ENCODE results near the gene ARMCX5.

ARMCX5 gene

GRCh38 chrX:102599084-102599950 lies at the start of gene ARMCX5:
TSS of gene ARMCX5 (plus strand) at chrX:102599515. CDS start at chrX:102602142, 2,627 bp downstream.
- DNase-seq: peak; percentile 74

DNA sequence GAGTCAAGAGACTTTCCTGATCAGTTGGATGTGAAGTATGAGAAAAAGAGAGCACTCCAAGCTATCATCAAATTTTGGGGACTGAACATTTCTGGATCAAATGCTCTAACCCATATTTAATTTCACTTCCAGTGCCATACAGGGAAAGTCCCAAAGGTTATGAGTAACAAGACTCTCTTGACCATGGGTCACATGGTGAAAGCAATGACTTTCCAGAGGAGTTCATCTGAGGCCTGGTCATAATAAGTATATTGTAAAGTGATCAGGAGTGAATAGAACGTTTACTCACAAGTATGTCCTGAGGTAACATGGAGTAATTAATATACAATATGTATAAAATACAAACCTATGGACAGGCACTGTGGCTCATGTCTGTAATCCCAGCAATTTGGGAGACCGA lies 40.7 kb upstream of the ARMCX5 start:
- no peak for DNase-seq

DNA sequence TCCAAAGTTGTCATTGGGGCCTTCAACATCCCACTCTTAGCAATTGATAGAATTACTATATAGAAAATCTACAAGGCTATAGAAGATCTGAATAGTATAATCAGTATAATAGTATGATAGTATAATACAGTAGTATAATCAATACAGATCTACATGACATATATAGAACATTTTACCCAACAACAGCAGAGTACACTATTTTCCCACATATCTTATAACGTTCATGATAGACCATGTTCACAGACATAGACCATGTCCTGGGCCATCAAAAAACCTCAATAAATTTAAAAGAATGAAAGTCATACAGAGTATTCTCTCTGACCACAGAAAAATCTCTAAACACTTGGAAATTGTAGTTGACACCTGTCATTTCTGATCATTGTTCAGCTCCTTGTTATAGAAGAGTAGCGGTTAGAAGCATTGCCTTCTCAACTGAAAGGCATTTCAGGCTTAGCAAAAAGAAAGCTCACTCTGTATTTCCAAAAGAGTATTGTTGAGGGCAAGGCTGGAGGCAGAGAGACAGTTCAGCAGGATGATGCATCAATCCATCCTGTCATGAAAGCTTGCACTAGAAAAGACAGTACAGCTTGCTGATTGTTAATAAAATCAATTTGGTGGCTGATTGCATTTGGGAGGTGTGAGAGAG lies 38.8 kb upstream of the ARMCX5 start:
- no peak for DNase-seq

DNA sequence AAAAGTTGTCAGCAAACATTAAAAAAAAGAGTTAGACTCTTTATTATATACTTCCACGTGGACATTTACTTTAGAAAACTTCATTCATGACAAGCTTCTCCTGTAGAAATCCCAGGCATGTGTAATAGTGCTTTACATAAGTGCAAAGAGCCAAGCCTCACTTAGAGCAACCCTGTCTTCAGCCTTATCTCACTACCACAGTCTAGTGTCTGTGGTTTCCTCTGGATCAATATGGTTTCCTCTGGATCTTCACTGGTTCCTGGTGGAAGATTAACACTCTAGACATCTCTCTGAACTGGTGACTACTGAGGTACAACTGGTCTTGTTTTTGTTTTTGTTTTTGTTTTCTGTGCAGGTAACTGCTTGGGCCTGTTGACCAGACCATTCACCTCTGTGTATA lies 18.4 kb upstream of the ARMCX5 start:
- DNase-seq: no peak

DNA sequence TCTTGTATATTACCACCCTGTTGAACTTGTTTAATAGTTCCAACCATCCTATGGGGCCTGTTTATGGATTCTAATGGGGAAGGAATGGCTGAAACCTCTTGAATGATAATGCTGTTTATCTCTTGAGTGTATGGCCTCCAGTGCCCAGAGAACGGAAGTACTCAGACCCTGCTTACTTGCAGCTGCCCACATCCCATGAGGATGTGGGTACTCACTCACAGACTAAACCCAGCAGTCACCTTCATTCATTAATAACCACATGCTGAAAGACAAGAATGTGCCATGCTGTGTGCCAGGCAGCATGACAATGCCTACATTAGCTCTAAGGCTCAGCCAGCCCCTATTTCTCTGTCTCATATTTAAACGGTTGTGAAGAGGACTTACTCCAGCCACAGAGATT lies 5.9 kb upstream of the ARMCX5 start:
- DNase-seq: no peak

DNA sequence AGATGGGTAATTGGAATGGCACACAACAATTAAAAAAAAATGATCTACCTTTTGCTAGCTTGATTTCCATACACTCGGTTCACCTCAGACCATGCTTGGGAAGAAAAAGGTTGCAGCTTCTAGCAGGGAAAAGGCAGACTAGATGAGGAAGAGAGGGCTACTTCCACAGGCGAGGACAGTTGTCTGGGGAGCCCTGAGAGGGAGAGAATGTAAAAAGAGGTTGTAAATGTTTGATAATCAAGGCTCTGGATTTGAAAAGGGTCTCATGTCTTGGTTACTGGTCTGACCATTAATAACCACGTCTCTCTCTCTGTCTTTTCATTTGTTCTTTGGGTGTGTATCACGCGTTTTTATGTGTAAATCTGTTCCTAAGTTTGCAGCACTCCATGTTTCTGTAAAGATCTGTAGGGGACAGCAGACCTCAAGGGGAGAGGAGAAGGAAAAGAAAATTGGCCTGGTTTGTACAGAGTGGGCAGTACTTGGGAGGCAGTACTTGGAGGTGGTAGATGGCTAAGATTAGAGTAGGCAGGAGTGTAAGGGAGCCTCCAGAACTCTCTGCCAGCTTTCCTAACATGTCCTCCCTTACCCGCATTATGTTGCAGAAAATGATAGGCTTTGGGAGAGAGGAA lies 750 bp downstream of the ARMCX5 start:
- DNase-seq: no peak

- no peak for DNase-seq
Measured at GRCh38 chrX:102604327-102604726, 5.0 kb downstream of the ARMCX5 start.

DNA sequence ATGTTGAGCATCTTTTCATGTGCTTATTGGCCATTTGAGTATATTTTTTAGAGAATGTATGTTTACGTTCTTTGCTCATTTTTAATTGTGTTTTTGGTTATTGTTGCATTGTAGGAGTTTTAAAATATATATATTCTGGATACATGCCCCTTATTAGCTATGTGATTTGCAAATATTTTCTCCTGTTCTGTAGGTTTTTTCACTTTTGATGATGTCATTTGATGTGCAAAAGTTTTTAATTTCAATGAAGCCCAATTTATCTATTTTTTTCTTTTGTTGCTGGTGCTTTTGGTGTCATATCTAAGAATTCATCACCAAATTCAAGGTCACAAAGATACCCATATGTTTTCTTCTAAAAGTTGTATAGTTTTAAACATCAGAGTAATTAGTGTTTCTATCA lies 6.8 kb downstream of the ARMCX5 start:
- DNase-seq: no peak

DNA sequence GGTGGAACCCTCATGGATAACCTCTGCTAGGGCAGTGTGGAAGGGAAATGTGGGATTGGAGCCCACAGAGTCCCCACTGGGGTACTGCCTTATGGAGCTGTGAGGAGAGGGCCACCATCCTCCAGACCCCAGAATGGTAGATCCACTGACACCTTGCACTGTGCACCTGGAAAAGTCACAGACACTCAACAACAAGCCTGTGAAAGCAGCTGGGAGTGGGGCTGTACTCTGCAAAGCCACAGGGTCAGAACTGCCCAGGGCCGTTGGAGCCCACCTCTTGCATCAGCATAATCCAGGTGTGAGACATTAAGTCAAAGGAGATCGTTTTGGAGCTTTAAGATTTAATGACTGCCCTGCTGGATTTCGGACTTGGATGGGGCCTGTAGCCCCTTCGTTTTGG lies 11.6 kb downstream of the ARMCX5 start:
- DNase-seq: no peak

DNA sequence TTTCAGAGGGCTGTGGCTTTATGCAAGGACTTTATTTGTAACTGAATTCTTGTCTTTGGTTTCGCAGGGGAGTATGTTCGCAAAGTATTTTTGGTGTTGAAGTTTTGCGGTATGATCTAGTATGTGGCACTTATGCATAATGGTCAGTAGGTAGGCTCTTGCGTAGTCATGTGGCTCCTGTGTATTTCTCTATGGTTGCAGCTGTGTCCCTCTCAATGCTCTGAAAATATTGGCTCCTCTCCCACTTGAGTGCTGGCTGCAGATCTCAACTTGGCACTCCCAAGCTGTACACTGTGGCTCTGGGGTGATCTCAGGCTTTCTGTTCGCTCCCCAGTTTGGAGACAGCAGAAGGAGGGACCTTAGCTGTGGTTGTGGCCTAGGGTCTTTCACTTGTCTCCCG lies 24.8 kb downstream of the ARMCX5 start:
- no peak for DNase-seq

DNA sequence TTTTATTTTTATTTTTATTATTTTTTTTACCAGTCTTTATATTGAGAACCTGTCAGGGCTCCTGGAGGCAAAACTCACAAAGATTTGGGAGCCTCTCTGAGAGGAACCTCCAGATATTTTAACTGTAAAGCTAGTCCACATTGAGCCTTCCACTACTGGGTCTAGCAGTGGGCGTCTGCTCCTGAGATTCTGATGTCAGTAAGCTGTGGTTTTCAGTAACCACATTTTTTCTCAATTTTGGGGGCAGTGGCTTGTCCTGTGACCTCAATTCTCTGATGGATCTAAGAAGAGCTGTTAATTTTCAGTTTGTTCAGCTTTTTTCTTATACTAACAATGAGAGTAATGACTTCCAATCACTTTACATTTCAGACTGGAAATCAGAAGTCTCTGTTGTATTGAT lies 28.3 kb downstream of the ARMCX5 start:
- no peak for DNase-seq

DNA sequence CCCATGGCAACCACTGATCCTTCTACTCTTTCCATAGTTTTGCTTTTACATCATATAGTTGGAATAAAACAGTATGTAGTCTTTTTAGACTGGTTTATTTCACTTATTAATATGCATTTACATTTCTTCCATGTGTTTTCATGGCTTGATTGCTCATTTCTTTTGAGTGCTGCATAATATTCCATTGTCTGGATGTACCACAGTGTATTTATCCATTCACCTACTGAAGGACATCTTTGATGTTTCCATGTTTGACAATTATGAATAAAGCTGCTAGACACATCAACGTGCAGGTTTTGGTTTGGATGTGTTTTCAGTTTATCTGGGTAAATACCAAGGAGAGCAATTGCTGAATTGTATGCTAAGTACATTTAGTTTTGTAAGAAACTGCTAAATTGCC lies 38.2 kb downstream of the ARMCX5 start:
- no peak for DNase-seq

- no peak for DNase-seq
Measured at GRCh38 chrX:102650903-102651241, 51.6 kb downstream of the ARMCX5 start.

DNA sequence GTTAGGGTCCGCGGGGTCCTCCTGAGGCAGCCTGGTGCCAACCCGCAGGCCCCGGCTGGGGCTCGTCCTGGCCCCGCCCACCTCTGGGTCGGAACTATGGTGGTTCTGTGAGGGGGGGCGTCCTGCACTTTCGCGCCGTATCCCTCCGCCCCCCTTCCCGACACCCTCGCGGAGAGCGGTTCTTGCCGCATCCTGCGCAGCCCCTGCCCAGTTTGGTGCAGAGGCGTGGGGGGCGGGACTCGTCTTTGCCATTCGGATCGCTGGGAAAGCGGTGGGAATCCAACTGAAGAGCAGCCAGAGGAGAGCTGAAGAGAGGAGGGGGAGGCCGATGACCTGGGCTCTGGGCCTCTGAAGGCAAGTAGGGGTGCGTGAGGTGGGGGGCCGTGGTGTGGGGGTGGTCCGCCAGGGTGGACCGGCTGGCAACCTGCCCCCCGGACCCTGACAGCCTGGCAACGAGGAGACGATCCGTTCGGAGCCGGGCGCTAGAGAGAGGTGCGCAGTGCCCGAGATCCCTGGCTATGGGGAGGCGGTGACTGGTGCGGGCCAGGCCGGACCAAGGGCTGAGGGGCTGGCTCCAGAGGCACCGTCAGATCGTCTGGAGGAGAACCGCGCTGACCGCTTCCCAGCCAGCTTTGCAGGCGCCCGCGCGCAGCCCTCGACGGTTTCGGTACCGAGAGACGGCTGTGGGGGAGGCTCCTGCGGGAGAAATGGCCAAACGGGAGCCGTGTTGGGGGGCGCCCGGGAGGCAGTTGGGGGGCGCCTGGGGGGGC lies 52.1 kb downstream of the ARMCX5 start, which contains the start of gene GPRASP1:
TSS of gene GPRASP1 (plus strand) at position 242 of the 770 bp plus-strand sequence. CDS start 2,431 bp downstream, outside the sequence.
- DNase-seq: no peak

DNA sequence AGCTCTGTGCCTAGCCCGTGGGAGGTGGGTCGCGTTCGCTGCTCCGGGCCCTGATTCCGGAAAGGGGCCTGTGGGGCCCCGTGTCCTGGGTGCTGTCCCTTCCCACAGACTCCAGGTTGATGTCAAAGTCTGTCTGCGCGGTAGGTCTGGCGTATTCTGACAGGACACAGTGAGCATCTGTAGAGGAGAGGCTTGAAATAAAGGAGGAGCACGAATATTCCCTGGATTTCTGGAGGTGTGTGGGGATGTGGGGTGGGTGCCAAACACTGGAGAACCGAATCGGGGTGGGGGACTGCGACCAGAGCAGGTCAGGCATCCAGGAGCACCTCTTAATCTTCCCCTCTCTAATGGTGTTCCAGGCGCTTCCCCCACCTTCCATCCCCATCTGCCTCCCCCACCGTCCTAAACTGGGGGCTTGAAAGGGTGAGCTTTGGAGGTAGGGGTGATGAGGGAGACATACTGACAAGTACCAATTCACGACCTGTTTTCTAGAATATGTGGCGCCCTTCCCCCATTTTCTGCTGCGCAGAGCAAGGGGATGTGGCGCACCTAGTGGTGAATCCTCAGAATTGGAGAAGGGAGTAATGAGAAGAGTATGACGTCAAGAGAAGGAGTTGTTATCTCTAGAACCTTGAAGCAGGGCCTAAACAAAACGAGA lies 52.8 kb downstream of the ARMCX5 start:
- peak; percentile 31 for DNase-seq
